ENCODE data around the gene SLC17A7. TPM values are rescaled to one million over a fixed set of nuclear protein-coding genes. Genes with fewer than 3 reads are reported as not detected.

Gene SLC17A7
- total and polyA plus RNA-seq, 2 of the 13 experiments (the other 11 are each of a cell fraction or from before 2014, with no cell fraction given), result 0.32 TPM; not detected in 1

- TF ChIP-seq SP4 (CRISPR knock-in tag; IDR thresholded peaks at IDR 0.05), result peak; percentile 78
These were observed 10.3 kb upstream of the SLC17A7 start, which contains the start of gene PIH1D1 (continued) for GRCh38 chr19:49451430-49452181.

DNA sequence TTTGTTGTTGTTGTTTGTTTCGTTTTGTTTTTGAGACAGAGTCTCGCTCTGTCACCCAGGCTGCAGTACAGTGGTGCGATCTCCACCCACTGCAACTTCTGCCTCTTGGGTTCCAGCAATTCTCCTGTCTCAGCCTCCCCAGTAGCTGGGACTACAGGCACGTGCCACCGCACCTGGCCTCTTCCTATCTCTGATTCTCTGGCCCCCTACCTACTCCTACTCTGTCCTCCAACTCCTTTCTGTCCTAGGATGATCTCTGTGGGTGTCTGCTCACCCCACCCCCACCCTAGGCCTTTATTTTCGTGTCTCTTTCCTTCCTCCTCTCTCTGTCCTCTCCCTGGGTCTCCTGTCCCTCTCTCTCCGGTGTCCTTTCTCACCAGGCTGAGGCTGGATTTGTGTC lies 9.1 kb upstream of the SLC17A7 start:
- in situ Hi-C loops (cut with HindIII; ENCODE audit: extremely low pct_ligation_motif_present, low pct_unique_long_range_greater_than_20kb), result no loop called here
- intact Hi-C loops (cut with micrococcal nuclease; ENCODE audit: unreplicated experiment), result no loop called here
- Histone ChIP-seq H3K4me3 (replicated peaks in 1 of 3; ENCODE audit: insufficient read depth in 1 of 3, low read depth in 2 of 3, low read length in 3 of 3) (peak overlapping the region; percentile 74 to 98 (median 95)), H4K20me1 (ENCODE audit: insufficient read depth, low read length) (no peaks in the 10 kb centered on the region), H3K79me2 (ENCODE audit: insufficient read depth, low read length) (peaks cover 29% of the 10 kb centered on the region), H3K9ac (ENCODE audit: insufficient read depth, low read depth, low read length) (peak overlapping the region; percentile 98), H3K36me3 (replicated peaks in 1 of 2; ENCODE audit: control insufficient read depth in 1 of 2, insufficient read depth in 2 of 2, low read length in 2 of 2) (peaks cover 6 to 25% of the 10 kb centered on the region in 2 experiments; a peak in 3 of 5 replicates), H2AFZ (ENCODE audit: low read length) (no peak overlapping the region), H3K9me3 (ENCODE audit: low read length) (no peaks in the 10 kb centered on the region), H3K27me3 (ENCODE audit: control insufficient read depth in 1 of 2, insufficient read depth in 2 of 2, low read length in 2 of 2) (no peaks in the 10 kb centered on the region; a peak in 1 of 5 replicates), H3K4me2 (ENCODE audit: low read depth, low read length) (peak overlapping the region; percentile 92), H3K4me1 (ENCODE audit: insufficient read depth, low read length) (peaks cover 39% of the 10 kb centered on the region), H3K27ac (ENCODE audit: extremely low read length, insufficient read depth, low read length) (peak overlapping the region; percentile 23)
- WGBS (ENCODE audit: low lambda C conversion rate), result 77% methylated on average over 7 of the region's 7 CpGs
- no peak for DNase-seq (ENCODE audit: low spot score)
- POLR2A ChIA-PET, result interaction anchor here (2.4 kb wide), 1 partner anchor 45 kb away, joined by 17 read pairs; the partner anchor contains the start of gene RPS11
- CTCF ChIA-PET (ENCODE audit: low intra/inter-chr PET ratio, low total read pairs), result no interaction called here
- FAIRE-seq, result no peak
- no TSS peak for BruUV-seq (replicated peaks)
- TF ChIP-seq IRX3 (CRISPR knock-in tag; IDR thresholded peaks at IDR 0.05; ENCODE audit: borderline replicate concordance, low read depth) (no peak), TSC22D2 (CRISPR knock-in tag; IDR thresholded peaks at IDR 0.05; ENCODE audit: borderline replicate concordance) (no peak), FOXA1 (IDR thresholded peaks at IDR 0.05) (no peak), FOXA1 (CRISPR knock-in tag; IDR thresholded peaks at IDR 0.05) (no peak), ZNF160 (CRISPR knock-in tag; IDR thresholded peaks at IDR 0.05) (no peak), ZNF234 (CRISPR knock-in tag; conservative IDR thresholded peaks at IDR 0.05) (no peak), RCOR2 (CRISPR knock-in tag; IDR thresholded peaks at IDR 0.05) (no peak), RNF2 (conservative IDR thresholded peaks at IDR 0.05; ENCODE audit: low read depth) (no peak), ZNF512B (CRISPR knock-in tag; IDR thresholded peaks at IDR 0.05; ENCODE audit: borderline replicate concordance) (no peak), ZNF704 (CRISPR knock-in tag; IDR thresholded peaks at IDR 0.05; ENCODE audit: borderline replicate concordance) (no peak)
- TF ChIP-seq, protein P1, sequence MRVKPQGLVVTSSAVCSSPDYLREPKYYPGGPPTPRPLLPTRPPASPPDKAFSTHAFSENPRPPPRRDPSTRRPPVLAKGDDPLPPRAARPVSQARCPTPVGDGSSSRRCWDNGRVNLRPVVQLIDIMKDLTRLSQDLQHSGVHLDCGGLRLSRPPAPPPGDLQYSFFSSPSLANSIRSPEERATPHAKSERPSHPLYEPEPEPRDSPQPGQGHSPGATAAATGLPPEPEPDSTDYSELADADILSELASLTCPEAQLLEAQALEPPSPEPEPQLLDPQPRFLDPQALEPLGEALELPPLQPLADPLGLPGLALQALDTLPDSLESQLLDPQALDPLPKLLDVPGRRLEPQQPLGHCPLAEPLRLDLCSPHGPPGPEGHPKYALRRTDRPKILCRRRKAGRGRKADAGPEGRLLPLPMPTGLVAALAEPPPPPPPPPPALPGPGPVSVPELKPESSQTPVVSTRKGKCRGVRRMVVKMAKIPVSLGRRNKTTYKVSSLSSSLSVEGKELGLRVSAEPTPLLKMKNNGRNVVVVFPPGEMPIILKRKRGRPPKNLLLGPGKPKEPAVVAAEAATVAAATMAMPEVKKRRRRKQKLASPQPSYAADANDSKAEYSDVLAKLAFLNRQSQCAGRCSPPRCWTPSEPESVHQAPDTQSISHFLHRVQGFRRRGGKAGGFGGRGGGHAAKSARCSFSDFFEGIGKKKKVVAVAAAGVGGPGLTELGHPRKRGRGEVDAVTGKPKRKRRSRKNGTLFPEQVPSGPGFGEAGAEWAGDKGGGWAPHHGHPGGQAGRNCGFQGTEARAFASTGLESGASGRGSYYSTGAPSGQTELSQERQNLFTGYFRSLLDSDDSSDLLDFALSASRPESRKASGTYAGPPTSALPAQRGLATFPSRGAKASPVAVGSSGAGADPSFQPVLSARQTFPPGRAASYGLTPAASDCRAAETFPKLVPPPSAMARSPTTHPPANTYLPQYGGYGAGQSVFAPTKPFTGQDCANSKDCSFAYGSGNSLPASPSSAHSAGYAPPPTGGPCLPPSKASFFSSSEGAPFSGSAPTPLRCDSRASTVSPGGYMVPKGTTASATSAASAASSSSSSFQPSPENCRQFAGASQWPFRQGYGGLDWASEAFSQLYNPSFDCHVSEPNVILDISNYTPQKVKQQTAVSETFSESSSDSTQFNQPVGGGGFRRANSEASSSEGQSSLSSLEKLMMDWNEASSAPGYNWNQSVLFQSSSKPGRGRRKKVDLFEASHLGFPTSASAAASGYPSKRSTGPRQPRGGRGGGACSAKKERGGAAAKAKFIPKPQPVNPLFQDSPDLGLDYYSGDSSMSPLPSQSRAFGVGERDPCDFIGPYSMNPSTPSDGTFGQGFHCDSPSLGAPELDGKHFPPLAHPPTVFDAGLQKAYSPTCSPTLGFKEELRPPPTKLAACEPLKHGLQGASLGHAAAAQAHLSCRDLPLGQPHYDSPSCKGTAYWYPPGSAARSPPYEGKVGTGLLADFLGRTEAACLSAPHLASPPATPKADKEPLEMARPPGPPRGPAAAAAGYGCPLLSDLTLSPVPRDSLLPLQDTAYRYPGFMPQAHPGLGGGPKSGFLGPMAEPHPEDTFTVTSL (CRISPR knock-in tag; IDR thresholded peaks at IDR 0.05; ENCODE audit: borderline replicate concordance), result no peak
- no peak for ATAC-seq
